GM23338 (cell line): ENCODE measurements around the gene PHLDB2. TPM values are rescaled to one million over a fixed set of nuclear protein-coding genes. Genes with fewer than 3 reads are reported as not detected.

Source experiments
- ATAC-seq: fragments of 200-7000 bp; cut with Tn5 transposase; 3 replicates; pipeline ENCODE4 v1.9.1; 2020
- DNase-seq: peaks from one replicate; pipeline ENCODE4 v3.0.0-alpha.2; 2015; ENCODE audit warnings: low spot score
- H2AFZ ChIP-seq: fragments of 200-600 bp; sonication (generic); 2 replicates; pipeline ENCODE4 v1.8.0; 2016; ENCODE audit warnings: antibody characterized with exemption, mild to moderate bottlenecking, moderate library complexity
- H3F3A ChIP-seq: fragments of 200-600 bp; sonication (generic); replicated peaks from 2 replicates; pipeline ENCODE4 v1.8.0; 2017; ENCODE audit warnings: antibody characterized with exemption, mixed run types, low read depth
- H3K27ac ChIP-seq: fragments of 200-600 bp; sonication (generic); 2 replicates; pipeline ENCODE4 v1.6.1; 2016; ENCODE audit warnings: low read depth
- H3K27me3 ChIP-seq: fragments of 200-600 bp; sonication (generic); 2 replicates; pipeline ENCODE4 v1.8.0; 2016; ENCODE audit warnings: mild to moderate bottlenecking, mixed run types, moderate library complexity; ENCODE audit not compliant: insufficient read depth
- H3K36me3 ChIP-seq: fragments of 200-600 bp; sonication (generic); 2 replicates; pipeline ENCODE4 v1.8.0; 2016; ENCODE audit warnings: mild to moderate bottlenecking; ENCODE audit not compliant: insufficient read depth
- H3K4me1 ChIP-seq: fragments of 200-600 bp; sonication (generic); 2 replicates; pipeline ENCODE4 v1.8.0; 2016; ENCODE audit warnings: mild to moderate bottlenecking, moderate library complexity; ENCODE audit not compliant: insufficient read depth
- H3K4me2 ChIP-seq: fragments of 200-600 bp; sonication (generic); 2 replicates; pipeline ENCODE4 v1.7.1; 2017; ENCODE audit warnings: mixed run types
- H3K4me3 ChIP-seq: fragments of 200-600 bp; sonication (generic); 2 replicates; pipeline ENCODE4 v1.6.1; 2016; ENCODE audit warnings: mixed run types
- H3K79me2 ChIP-seq: fragments of 200-600 bp; sonication (generic); replicated peaks from 2 replicates; pipeline ENCODE4 v1.8.0; 2017; ENCODE audit warnings: mild to moderate bottlenecking; ENCODE audit not compliant: insufficient read depth
- H3K9me2 ChIP-seq: fragments of 200-600 bp; sonication (generic); 2 replicates; pipeline ENCODE4 v1.8.0; 2017; ENCODE audit not compliant: insufficient read depth
- H4K20me1 ChIP-seq: fragments of 200-600 bp; sonication (generic); replicated peaks from 2 replicates; pipeline ENCODE4 v1.8.0; 2017; ENCODE audit warnings: mild to moderate bottlenecking; ENCODE audit not compliant: insufficient read depth
- H3K27ac Mint-ChIP-seq: 2 replicates; pipeline ENCODE4 v1.8.0; 2020; ENCODE audit warnings: inconsistent platforms, mild to moderate bottlenecking, moderate library complexity, mixed read lengths
- H3K27me3 Mint-ChIP-seq: 3 replicates; pipeline ENCODE4 v1.8.0; 2022; ENCODE audit warnings: low read depth, mild to moderate bottlenecking, moderate library complexity, mixed read lengths, inconsistent platforms; ENCODE audit not compliant: insufficient read depth, poor library complexity
- H3K36me3 Mint-ChIP-seq: 3 replicates; pipeline ENCODE4 v1.8.0; 2021; ENCODE audit warnings: low read depth, mild to moderate bottlenecking, inconsistent platforms, moderate library complexity, mixed read lengths
- H3K4me1 Mint-ChIP-seq: 3 replicates; pipeline ENCODE4 v1.8.0; 2020; ENCODE audit warnings: mild to moderate bottlenecking, inconsistent platforms, mixed read lengths
- H3K4me3 Mint-ChIP-seq: 3 replicates; pipeline ENCODE4 v1.8.0; 2021; ENCODE audit warnings: moderate library complexity, mild to moderate bottlenecking, inconsistent platforms, mixed read lengths
- H3K9me3 Mint-ChIP-seq: 3 replicates; pipeline ENCODE4 v1.8.0; 2020; ENCODE audit warnings: moderate library complexity, mild to moderate bottlenecking, inconsistent platforms, mixed read lengths
- CREB1 ChIP-seq: fragments of 250-450 bp; sonication (Bioruptor Pico); IDR thresholded peaks from 2 replicates; pipeline ENCODE4 v1.5.0; 2020; ENCODE audit warnings: low read depth, mild to moderate bottlenecking, moderate library complexity
- EZH2phosphoT487 ChIP-seq: fragments of 200-600 bp; sonication (generic); IDR thresholded peaks from one replicate; pipeline ENCODE4 v1.8.1; 2018; ENCODE audit warnings: antibody characterized with exemption; ENCODE audit not compliant: unreplicated experiment
- JUNB ChIP-seq: IDR thresholded peaks from one replicate; pipeline ENCODE4 v1.6.1; 2016; ENCODE audit warnings: antibody characterized with exemption; ENCODE audit not compliant: unreplicated experiment
- NANOG ChIP-seq: IDR thresholded peaks from 2 replicates; pipeline ENCODE4 v1.6.1; 2016; ENCODE audit warnings: antibody characterized with exemption, borderline replicate concordance
- POLR2AphosphoS5 ChIP-seq: IDR thresholded peaks from 2 replicates; pipeline ENCODE4 v1.6.1; 2016; ENCODE audit warnings: antibody characterized with exemption, low read depth
- STAT1 ChIP-seq: IDR thresholded peaks from one replicate; pipeline ENCODE4 v1.6.1; 2016; ENCODE audit warnings: antibody characterized with exemption; ENCODE audit not compliant: unreplicated experiment
- ZNF114 ChIP-seq: fragments of 250-450 bp; sonication (Bioruptor Pico); IDR thresholded peaks from 2 replicates; pipeline ENCODE4 v1.5.0; 2020; ENCODE audit warnings: mild to moderate bottlenecking, moderate library complexity
- polyA plus RNA-seq: library from polyadenylated mRNA; unstranded; fragments of >200 nt; fragmentation: Nextera tagmentation; extraction: Ambion mirVana; gene quantifications from 2 replicates; pipeline ENCODE4 v1.2.1, GENCODE V29; 2016
- total RNA-seq: library from RNA; depleted of rRNA; stranded (reverse); fragments of >200 nt; shearing (Covaris generic); gene quantifications from 2 replicates; pipeline ENCODE4 v1.2.3, GENCODE V29; 2014
- TF ChIP-seq, protein P1 (sequence below): IDR thresholded peaks from one replicate; pipeline ENCODE4 v1.6.1; 2018; ENCODE audit warnings: antibody characterized with exemption; ENCODE audit not compliant: unreplicated experiment
- TF ChIP-seq, protein P2 (sequence below): fragments of 250-450 bp; sonication (Bioruptor Pico); IDR thresholded peaks from 2 replicates; pipeline ENCODE4 v1.5.0; 2020; ENCODE audit warnings: mild to moderate bottlenecking, moderate library complexity

PHLDB2 gene
- total and polyA plus RNA-seq, 2 experiments from 2014 or later, result 19.5 to 33.7 TPM

DNA sequence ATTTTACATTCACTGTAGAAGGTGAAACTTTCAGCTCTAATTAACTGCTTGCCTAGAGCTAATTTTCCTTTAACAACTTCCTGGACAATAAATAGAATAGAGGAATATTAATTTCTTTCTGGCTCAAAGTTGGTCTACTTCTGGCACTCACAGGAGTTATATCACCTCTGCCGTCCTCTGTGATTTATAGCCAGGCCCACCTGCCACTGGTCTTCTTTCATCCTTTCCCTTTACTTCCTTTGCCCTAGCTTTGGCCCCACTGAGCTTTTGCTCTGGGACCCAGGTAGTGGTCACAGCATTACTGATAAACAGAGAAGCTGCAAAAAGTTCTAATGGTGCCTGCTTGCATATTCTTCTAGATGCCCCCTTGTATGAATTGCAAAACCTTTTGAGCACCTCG lies 70.4 kb downstream of the PHLDB2 start:
- ATAC-seq (peak; percentile 41; the same call in 2 of the 3 replicates), DNase-seq (no peak)
- Mint-ChIP-seq H3K27me3 (peaks cover 1% of the 10 kb centered on the region), H3K4me3 (no peak overlapping the region), H3K36me3 (peaks cover 4% of the 10 kb centered on the region; the same call in 1 of the 3 replicates), H3K27ac (no peak overlapping the region), H3K9me3 (no peaks in the 10 kb centered on the region), H3K4me1 (peaks cover 7% of the 10 kb centered on the region)
- H3F3A ChIP-seq, result no peaks in the 10 kb centered on the region
- H4K20me1 ChIP-seq, result no peaks in the 10 kb centered on the region
- no peaks in the 10 kb centered on the region for H3K27me3 ChIP-seq
- H3K79me2 ChIP-seq, result no peaks in the 10 kb centered on the region
- no peaks in the 10 kb centered on the region for H3K9me2 ChIP-seq
- H3K4me3 ChIP-seq, result no peak overlapping the region
- TF ChIP-seq, protein P1, sequence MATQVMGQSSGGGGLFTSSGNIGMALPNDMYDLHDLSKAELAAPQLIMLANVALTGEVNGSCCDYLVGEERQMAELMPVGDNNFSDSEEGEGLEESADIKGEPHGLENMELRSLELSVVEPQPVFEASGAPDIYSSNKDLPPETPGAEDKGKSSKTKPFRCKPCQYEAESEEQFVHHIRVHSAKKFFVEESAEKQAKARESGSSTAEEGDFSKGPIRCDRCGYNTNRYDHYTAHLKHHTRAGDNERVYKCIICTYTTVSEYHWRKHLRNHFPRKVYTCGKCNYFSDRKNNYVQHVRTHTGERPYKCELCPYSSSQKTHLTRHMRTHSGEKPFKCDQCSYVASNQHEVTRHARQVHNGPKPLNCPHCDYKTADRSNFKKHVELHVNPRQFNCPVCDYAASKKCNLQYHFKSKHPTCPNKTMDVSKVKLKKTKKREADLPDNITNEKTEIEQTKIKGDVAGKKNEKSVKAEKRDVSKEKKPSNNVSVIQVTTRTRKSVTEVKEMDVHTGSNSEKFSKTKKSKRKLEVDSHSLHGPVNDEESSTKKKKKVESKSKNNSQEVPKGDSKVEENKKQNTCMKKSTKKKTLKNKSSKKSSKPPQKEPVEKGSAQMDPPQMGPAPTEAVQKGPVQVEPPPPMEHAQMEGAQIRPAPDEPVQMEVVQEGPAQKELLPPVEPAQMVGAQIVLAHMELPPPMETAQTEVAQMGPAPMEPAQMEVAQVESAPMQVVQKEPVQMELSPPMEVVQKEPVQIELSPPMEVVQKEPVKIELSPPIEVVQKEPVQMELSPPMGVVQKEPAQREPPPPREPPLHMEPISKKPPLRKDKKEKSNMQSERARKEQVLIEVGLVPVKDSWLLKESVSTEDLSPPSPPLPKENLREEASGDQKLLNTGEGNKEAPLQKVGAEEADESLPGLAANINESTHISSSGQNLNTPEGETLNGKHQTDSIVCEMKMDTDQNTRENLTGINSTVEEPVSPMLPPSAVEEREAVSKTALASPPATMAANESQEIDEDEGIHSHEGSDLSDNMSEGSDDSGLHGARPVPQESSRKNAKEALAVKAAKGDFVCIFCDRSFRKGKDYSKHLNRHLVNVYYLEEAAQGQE, result no peak
- no peak overlapping the region for H2AFZ ChIP-seq
- H3K4me1 ChIP-seq, result peaks cover 20% of the 10 kb centered on the region; the same call in 1 of the 2 replicates
- H3K36me3 ChIP-seq, result no peaks in the 10 kb centered on the region; the same call in 1 of the 2 replicates
- H3K27ac ChIP-seq, result no peak overlapping the region
- no peak overlapping the region for H3K4me2 ChIP-seq

DNA sequence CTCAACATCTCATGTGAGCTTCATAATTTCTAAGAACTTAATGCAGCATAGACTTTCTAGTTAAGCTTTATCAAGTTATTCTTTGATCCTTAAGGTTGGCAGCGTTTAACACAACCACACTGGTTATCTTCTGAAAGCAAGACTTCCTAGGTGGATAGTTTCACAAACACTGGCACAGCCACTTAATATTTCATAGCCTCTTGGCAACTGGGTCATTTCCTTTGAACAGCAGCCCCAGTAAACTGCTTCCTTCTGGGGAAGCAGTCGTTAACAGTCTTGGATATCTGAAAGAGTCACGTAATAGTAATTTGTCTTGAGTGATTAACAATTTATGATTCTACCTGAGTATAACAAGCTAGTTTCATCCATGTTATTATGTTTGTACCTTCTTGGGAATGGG lies 73.9 kb downstream of the PHLDB2 start:
- Mint-ChIP-seq H3K27ac (no peak overlapping the region), H3K27me3 (peaks cover 1% of the 10 kb centered on the region), H3K36me3 (peaks cover 10% of the 10 kb centered on the region; the same call in 2 of the 3 replicates), H3K4me1 (peaks cover 4% of the 10 kb centered on the region), H3K4me3 (no peak overlapping the region), H3K9me3 (no peaks in the 10 kb centered on the region)
- no peak overlapping the region for H3K4me2 ChIP-seq
- no peak overlapping the region for H2AFZ ChIP-seq
- no peaks in the 10 kb centered on the region for H3K79me2 ChIP-seq
- no peaks in the 10 kb centered on the region for H3K9me2 ChIP-seq
- peaks cover 9% of the 10 kb centered on the region; the same call in 1 of the 2 replicates for H3K4me1 ChIP-seq
- DNase-seq, result no peak
- no peaks in the 10 kb centered on the region for H4K20me1 ChIP-seq
- no peaks in the 10 kb centered on the region for H3F3A ChIP-seq
- H3K4me3 ChIP-seq, result no peak overlapping the region
- H3K36me3 ChIP-seq, result no peaks in the 10 kb centered on the region
- H3K27me3 ChIP-seq, result no peaks in the 10 kb centered on the region
- ATAC-seq, result no peak
- no peak for TF ChIP-seq CREB1 (CRISPR knock-in tag)
- TF ChIP-seq, protein P2, sequence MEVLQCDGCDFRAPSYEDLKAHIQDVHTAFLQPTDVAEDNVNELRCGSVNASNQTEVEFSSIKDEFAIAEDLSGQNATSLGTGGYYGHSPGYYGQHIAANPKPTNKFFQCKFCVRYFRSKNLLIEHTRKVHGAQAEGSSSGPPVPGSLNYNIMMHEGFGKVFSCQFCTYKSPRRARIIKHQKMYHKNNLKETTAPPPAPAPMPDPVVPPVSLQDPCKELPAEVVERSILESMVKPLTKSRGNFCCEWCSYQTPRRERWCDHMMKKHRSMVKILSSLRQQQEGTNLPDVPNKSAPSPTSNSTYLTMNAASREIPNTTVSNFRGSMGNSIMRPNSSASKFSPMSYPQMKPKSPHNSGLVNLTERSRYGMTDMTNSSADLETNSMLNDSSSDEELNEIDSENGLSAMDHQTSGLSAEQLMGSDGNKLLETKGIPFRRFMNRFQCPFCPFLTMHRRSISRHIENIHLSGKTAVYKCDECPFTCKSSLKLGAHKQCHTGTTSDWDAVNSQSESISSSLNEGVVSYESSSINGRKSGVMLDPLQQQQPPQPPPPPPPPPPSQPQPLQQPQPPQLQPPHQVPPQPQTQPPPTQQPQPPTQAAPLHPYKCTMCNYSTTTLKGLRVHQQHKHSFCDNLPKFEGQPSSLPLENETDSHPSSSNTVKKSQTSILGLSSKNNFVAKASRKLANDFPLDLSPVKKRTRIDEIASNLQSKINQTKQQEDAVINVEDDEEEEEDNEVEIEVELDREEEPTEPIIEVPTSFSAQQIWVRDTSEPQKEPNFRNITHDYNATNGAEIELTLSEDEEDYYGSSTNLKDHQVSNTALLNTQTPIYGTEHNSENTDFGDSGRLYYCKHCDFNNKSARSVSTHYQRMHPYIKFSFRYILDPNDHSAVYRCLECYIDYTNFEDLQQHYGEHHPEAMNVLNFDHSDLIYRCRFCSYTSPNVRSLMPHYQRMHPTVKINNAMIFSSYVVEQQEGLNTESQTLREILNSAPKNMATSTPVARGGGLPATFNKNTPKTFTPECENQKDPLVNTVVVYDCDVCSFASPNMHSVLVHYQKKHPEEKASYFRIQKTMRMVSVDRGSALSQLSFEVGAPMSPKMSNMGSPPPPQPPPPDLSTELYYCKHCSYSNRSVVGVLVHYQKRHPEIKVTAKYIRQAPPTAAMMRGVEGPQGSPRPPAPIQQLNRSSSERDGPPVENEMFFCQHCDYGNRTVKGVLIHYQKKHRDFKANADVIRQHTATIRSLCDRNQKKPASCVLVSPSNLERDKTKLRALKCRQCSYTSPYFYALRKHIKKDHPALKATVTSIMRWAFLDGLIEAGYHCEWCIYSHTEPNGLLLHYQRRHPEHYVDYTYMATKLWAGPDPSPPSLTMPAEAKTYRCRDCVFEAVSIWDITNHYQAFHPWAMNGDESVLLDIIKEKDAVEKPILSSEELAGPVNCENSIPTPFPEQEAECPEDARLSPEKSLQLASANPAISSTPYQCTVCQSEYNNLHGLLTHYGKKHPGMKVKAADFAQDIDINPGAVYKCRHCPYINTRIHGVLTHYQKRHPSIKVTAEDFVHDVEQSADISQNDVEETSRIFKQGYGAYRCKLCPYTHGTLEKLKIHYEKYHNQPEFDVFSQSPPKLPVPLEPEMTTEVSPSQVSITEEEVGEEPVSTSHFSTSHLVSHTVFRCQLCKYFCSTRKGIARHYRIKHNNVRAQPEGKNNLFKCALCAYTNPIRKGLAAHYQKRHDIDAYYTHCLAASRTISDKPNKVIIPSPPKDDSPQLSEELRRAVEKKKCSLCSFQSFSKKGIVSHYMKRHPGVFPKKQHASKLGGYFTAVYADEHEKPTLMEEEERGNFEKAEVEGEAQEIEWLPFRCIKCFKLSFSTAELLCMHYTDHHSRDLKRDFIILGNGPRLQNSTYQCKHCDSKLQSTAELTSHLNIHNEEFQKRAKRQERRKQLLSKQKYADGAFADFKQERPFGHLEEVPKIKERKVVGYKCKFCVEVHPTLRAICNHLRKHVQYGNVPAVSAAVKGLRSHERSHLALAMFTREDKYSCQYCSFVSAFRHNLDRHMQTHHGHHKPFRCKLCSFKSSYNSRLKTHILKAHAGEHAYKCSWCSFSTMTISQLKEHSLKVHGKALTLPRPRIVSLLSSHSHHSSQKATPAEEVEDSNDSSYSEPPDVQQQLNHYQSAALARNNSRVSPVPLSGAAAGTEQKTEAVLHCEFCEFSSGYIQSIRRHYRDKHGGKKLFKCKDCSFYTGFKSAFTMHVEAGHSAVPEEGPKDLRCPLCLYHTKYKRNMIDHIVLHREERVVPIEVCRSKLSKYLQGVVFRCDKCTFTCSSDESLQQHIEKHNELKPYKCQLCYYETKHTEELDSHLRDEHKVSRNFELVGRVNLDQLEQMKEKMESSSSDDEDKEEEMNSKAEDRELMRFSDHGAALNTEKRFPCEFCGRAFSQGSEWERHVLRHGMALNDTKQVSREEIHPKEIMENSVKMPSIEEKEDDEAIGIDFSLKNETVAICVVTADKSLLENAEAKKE (CRISPR knock-in tag), result no peak
- no peak for TF ChIP-seq EZH2phosphoT487
- TF ChIP-seq ZNF114 (CRISPR knock-in tag), result no peak
- no peak for TF ChIP-seq JUNB
- TF ChIP-seq POLR2AphosphoS5, result no peak
- no peak for TF ChIP-seq STAT1
- no peak for TF ChIP-seq NANOG
- TF ChIP-seq, protein P1, result no peak
- no peak overlapping the region for H3K27ac ChIP-seq
